ENCODE measurements around the gene ST6GALNAC1.

DNA sequence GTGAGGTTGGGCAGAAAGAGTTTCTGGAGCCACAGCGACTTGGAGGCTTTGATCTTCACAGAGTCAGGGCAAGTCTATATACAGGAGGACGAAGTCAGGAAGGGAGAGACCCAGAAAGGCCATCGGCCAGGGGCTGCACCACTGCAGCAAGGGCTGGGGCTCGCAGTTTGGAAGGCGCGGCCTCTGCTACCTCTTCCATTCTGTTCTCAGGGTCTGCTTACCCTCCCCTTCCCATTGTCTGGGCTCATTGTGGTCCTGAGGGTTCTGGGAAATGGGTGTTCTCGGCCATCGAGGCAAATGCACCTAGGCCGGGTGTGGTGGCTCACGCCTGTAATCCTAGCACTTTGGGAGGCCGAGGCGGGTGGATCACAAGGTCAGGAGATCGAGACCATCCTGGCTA is 16.0 kb downstream of the ST6GALNAC1 start:
- TF ChIP-seq, protein P1, sequence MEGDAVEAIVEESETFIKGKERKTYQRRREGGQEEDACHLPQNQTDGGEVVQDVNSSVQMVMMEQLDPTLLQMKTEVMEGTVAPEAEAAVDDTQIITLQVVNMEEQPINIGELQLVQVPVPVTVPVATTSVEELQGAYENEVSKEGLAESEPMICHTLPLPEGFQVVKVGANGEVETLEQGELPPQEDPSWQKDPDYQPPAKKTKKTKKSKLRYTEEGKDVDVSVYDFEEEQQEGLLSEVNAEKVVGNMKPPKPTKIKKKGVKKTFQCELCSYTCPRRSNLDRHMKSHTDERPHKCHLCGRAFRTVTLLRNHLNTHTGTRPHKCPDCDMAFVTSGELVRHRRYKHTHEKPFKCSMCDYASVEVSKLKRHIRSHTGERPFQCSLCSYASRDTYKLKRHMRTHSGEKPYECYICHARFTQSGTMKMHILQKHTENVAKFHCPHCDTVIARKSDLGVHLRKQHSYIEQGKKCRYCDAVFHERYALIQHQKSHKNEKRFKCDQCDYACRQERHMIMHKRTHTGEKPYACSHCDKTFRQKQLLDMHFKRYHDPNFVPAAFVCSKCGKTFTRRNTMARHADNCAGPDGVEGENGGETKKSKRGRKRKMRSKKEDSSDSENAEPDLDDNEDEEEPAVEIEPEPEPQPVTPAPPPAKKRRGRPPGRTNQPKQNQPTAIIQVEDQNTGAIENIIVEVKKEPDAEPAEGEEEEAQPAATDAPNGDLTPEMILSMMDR (IDR thresholded peaks at IDR 0.05; ENCODE audit: poor library complexity): no peak
- TF ChIP-seq EZH2phosphoT487 (IDR thresholded peaks at IDR 0.05; ENCODE audit: low read depth, severe bottlenecking, unreplicated experiment): no peak
- TF ChIP-seq EZH2 (IDR thresholded peaks at IDR 0.05; ENCODE audit: borderline replicate concordance): no peak
